ENCODE data around the gene AKR1C1. TPM values are rescaled to one million over a fixed set of nuclear protein-coding genes. Genes with fewer than 3 reads are reported as not detected.

The AKR1C1 gene
- total RNA-seq, 1 donor: 140 TPM

DNA sequence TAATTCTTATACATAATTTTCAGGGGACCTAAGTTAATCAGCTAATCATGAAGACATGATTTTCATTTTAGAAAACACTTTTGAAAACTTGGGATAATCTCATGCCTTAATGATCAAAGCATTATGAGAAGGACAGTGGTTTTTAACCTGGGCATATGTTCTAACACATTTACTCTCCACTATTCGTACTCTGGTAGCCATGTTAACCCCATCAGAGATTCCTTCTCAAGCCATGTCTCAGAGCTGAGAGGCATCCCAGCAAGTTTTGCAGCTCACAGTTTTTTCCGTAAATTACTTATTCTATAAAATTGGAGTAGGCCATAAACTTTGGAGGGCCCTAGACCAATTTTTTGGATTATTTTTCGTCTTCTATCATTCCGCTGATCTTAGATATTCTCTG, 15.7 kb downstream of the AKR1C1 start:
- no peaks in the 10 kb centered on the region for H3K9me3 ChIP-seq (ENCODE audit: low read depth, low read length)
- H3K79me2 ChIP-seq (ENCODE audit: insufficient read depth, low read length): no peaks in the 10 kb centered on the region
- no peak for DNase-seq (ENCODE audit: insufficient read length, low spot score, missing footprints)
- H3K4me1 ChIP-seq (ENCODE audit: insufficient read depth, low read length): no peaks in the 10 kb centered on the region
- no peaks in the 10 kb centered on the region for H4K20me1 ChIP-seq (ENCODE audit: insufficient read depth, low read length)
- TF ChIP-seq, protein P1, sequence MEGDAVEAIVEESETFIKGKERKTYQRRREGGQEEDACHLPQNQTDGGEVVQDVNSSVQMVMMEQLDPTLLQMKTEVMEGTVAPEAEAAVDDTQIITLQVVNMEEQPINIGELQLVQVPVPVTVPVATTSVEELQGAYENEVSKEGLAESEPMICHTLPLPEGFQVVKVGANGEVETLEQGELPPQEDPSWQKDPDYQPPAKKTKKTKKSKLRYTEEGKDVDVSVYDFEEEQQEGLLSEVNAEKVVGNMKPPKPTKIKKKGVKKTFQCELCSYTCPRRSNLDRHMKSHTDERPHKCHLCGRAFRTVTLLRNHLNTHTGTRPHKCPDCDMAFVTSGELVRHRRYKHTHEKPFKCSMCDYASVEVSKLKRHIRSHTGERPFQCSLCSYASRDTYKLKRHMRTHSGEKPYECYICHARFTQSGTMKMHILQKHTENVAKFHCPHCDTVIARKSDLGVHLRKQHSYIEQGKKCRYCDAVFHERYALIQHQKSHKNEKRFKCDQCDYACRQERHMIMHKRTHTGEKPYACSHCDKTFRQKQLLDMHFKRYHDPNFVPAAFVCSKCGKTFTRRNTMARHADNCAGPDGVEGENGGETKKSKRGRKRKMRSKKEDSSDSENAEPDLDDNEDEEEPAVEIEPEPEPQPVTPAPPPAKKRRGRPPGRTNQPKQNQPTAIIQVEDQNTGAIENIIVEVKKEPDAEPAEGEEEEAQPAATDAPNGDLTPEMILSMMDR (IDR thresholded peaks at IDR 0.05; ENCODE audit: extremely low read depth, low read depth, low read length): no peak
- H3K36me3 ChIP-seq (ENCODE audit: insufficient read depth, low read length): no peaks in the 10 kb centered on the region
- no peak overlapping the region for H3K4me2 ChIP-seq (ENCODE audit: insufficient read depth, low read length)
- H2AFZ ChIP-seq (ENCODE audit: low read length): no peak overlapping the region
- no peak overlapping the region for H3K4me3 ChIP-seq (ENCODE audit: insufficient read depth, low read length)
- H3K27ac ChIP-seq (ENCODE audit: low read depth, low read length): no peak overlapping the region
- no peaks in the 10 kb centered on the region for H3K27me3 ChIP-seq (ENCODE audit: insufficient read depth, low read length)

DNA sequence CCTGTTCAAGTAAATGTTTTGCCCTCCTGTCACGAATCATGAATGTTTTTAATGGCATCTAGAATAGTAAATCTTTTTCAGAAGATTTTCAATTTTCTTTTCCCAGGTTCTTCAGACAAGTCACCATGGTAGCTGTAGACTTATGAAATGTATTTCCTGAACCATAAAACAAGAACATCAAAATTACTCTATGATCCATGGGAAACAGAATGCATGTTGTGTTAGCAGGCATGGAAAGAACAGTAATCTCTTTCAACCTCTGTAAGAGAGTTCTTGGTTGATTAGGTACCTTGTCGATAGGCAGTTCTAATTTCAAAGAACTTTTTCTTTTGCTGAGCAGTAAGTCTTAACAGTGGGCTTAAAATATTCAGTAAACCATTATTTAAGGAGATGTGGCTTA, 17.6 kb downstream of the AKR1C1 start:
- no peak overlapping the region for H3K27ac ChIP-seq (ENCODE audit: low read depth, low read length)
- no peaks in the 10 kb centered on the region for H3K9me3 ChIP-seq (ENCODE audit: low read depth, low read length)
- no peak overlapping the region for H3K4me3 ChIP-seq (ENCODE audit: insufficient read depth, low read length)
- H4K20me1 ChIP-seq (ENCODE audit: insufficient read depth, low read length): no peaks in the 10 kb centered on the region
- H3K4me2 ChIP-seq (ENCODE audit: insufficient read depth, low read length): no peak overlapping the region
- TF ChIP-seq, protein P1 (IDR thresholded peaks at IDR 0.05; ENCODE audit: extremely low read depth, low read depth, low read length): no peak
- no peaks in the 10 kb centered on the region for H3K36me3 ChIP-seq (ENCODE audit: insufficient read depth, low read length)
- no peaks in the 10 kb centered on the region for H3K27me3 ChIP-seq (ENCODE audit: insufficient read depth, low read length)
- peaks cover 9% of the 10 kb centered on the region for H3K4me1 ChIP-seq (ENCODE audit: insufficient read depth, low read length)
- no peak overlapping the region for H2AFZ ChIP-seq (ENCODE audit: low read length)
- DNase-seq (ENCODE audit: insufficient read length, low spot score, missing footprints): no peak
- no peaks in the 10 kb centered on the region for H3K79me2 ChIP-seq (ENCODE audit: insufficient read depth, low read length)

DNA sequence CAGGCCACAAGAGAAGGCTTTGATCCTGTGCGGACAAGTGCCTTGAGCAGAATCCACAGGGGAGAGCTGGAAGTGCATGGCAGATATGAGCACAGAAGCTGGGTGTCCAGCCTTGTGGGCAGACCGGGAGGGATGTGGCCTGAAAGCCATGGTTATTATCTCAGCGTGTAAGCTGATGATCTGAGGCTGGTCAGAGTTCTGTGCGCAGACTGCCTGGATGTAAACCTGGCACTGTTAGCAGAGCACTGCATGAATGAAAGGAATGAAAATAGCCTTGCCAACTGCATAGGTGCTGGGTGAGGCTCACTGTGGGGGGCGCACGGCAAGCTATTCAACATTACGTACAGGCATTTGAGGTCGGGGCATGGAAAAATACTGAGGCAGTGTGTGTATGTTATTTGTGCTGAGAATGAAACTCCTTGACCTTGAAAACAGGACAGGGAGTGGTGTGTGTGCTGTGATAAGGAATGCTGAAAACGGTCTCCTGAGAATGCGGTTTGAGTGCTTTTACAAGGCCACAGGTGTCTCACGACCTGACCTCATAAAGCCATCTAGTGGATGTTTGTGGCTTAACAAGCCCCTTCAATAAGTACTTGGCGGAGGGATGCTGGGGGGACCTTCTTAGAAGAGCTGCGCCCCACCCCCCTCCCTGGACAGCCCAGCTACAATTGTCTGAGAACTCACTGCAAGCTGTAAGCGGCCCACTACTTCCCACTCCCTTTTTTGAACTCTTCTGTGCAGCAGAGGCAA, 18.7 kb downstream of the AKR1C1 start:
- Histone ChIP-seq H3K27ac (ENCODE audit: low read depth, low read length) (peak overlapping the region; percentile 28), H3K27me3 (ENCODE audit: insufficient read depth, low read length) (no peaks in the 10 kb centered on the region), H3K36me3 (ENCODE audit: insufficient read depth, low read length) (no peaks in the 10 kb centered on the region), H3K4me2 (ENCODE audit: insufficient read depth, low read length) (no peak overlapping the region), H3K4me1 (ENCODE audit: insufficient read depth, low read length) (peaks cover 9% of the 10 kb centered on the region), H3K4me3 (ENCODE audit: insufficient read depth, low read length) (no peak overlapping the region), H3K79me2 (ENCODE audit: insufficient read depth, low read length) (no peaks in the 10 kb centered on the region), H3K9me3 (ENCODE audit: low read depth, low read length) (no peaks in the 10 kb centered on the region), H2AFZ (ENCODE audit: low read length) (peak overlapping the region; percentile 53), H4K20me1 (ENCODE audit: insufficient read depth, low read length) (no peaks in the 10 kb centered on the region)
- TF ChIP-seq, protein P1 (IDR thresholded peaks at IDR 0.05; ENCODE audit: extremely low read depth, low read depth, low read length): peak; percentile 37
- no peak for DNase-seq (ENCODE audit: insufficient read length, low spot score, missing footprints)

GRCh38 chr10:4982764-4983226, 19.6 kb downstream of the AKR1C1 start:
- Histone ChIP-seq H3K4me3 (ENCODE audit: insufficient read depth, low read length) (no peak overlapping the region), H3K79me2 (ENCODE audit: insufficient read depth, low read length) (no peaks in the 10 kb centered on the region), H3K36me3 (ENCODE audit: insufficient read depth, low read length) (no peaks in the 10 kb centered on the region), H3K9me3 (ENCODE audit: low read depth, low read length) (no peaks in the 10 kb centered on the region), H2AFZ (ENCODE audit: low read length) (no peak overlapping the region), H3K27ac (ENCODE audit: low read depth, low read length) (no peak overlapping the region), H3K4me2 (ENCODE audit: insufficient read depth, low read length) (no peak overlapping the region), H3K4me1 (ENCODE audit: insufficient read depth, low read length) (peaks cover 9% of the 10 kb centered on the region), H3K27me3 (ENCODE audit: insufficient read depth, low read length) (no peaks in the 10 kb centered on the region), H4K20me1 (ENCODE audit: insufficient read depth, low read length) (no peaks in the 10 kb centered on the region)
- peak; percentile 6 for DNase-seq (ENCODE audit: insufficient read length, low spot score, missing footprints)
- TF ChIP-seq, protein P1 (IDR thresholded peaks at IDR 0.05; ENCODE audit: extremely low read depth, low read depth, low read length): no peak

Data from osteoblast (primary cell).